ENCODE measurements around the gene MPP2. TPM values are rescaled to one million over a fixed set of nuclear protein-coding genes. Genes with fewer than 3 reads are reported as not detected.

Gene MPP2
- total and polyA plus RNA-seq, 9 of the 15 experiments (the other 6 are each of a cell fraction or from before 2014, with no cell fraction given): 0.04 to 1.0 (median 0.24) TPM

DNA sequence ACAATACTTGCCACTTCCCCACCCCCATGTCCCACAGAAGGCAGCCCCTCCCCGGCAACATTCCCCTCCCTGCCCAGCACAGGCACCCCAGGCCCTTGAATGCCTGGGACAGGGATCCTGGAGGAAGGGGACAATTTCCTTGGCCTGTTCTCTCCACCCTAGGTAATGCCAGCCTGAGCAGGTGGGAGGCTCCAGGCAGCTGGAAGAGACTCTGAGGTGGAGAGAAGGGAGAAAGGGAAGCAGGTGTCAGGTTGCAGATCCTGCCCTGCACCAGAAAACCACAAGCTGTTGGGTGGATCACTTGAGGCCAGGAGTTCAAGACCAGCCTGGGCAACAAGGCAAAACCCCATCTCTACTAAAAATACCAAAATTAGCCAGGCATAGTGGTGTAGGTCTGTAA, 8.9 kb downstream of the MPP2 start:
- no peaks in the 10 kb centered on the region for H3K36me3 ChIP-seq (ENCODE audit: control insufficient read depth, insufficient read depth, low read length)
- H3K4me3 ChIP-seq: no peak overlapping the region
- H2AFZ ChIP-seq (ENCODE audit: low read depth, low read length): no peak overlapping the region
- H3K9ac ChIP-seq (ENCODE audit: insufficient read depth in 1 of 2, low read depth in 2 of 2, low read length in 2 of 2): no peak overlapping the region
- no peak for ATAC-seq
- H3K4me2 ChIP-seq (ENCODE audit: insufficient read depth, low read length): no peak overlapping the region
- H3K27ac ChIP-seq (ENCODE audit: extremely low read depth, low read depth, low read length): no peak overlapping the region
- H3K4me1 ChIP-seq (replicated peaks in 1 of 2; ENCODE audit: control insufficient read depth in 2 of 2, insufficient read depth in 2 of 2, low read length in 2 of 2): peaks cover 4 to 12% of the 10 kb centered on the region in 2 experiments; a peak in 3 of 5 replicates
- DNase-seq (ENCODE audit: extremely low read depth in 1 of 4, low spot score in 3 of 4): no peak
- H3K79me2 ChIP-seq (ENCODE audit: control insufficient read depth, insufficient read depth, low read length): no peaks in the 10 kb centered on the region
- FAIRE-seq: no peak
- peaks cover 0 to 28% of the 10 kb centered on the region in 2 experiments; a peak in 3 of 5 replicates for H3K27me3 ChIP-seq (ENCODE audit: control insufficient read depth in 2 of 2, insufficient read depth in 2 of 2, low read length in 2 of 2)
- H4K20me1 ChIP-seq (replicated peaks; ENCODE audit: control insufficient read depth, insufficient read depth, low read length): 0 out of 2 replicates have a peak, but pooled peaks cover 3% of the 10 kb centered on the region
- H3K9me1 ChIP-seq (ENCODE audit: control insufficient read depth, insufficient read depth, low read length): peaks cover 4% of the 10 kb centered on the region
- WGBS (ENCODE audit: insufficient coverage, low coverage, missing lambda C conversion rate): no CpG with 5 or more reads among the region's 1 CpG
- intact Hi-C loops (cut with micrococcal nuclease) (no loop called here), in situ Hi-C loops (cut with MboI) (no loop called here)
- ChIA-PET CTCF (ENCODE audit: low intra/inter-chr PET ratio) (no interaction called here), POLR2A (interaction anchor here (0.7 to 1.2 kb wide), 4 partner anchors 10 to 471 kb away, joined by 3 read pairs; no protein-coding TSS in a partner anchor)
- TF ChIP-seq SIN3B (IDR thresholded peaks at IDR 0.05; ENCODE audit: low read depth) (no peak), BCL6 (CRISPR knock-in tag; IDR thresholded peaks at IDR 0.05) (no peak)
- TF ChIP-seq, protein P1, sequence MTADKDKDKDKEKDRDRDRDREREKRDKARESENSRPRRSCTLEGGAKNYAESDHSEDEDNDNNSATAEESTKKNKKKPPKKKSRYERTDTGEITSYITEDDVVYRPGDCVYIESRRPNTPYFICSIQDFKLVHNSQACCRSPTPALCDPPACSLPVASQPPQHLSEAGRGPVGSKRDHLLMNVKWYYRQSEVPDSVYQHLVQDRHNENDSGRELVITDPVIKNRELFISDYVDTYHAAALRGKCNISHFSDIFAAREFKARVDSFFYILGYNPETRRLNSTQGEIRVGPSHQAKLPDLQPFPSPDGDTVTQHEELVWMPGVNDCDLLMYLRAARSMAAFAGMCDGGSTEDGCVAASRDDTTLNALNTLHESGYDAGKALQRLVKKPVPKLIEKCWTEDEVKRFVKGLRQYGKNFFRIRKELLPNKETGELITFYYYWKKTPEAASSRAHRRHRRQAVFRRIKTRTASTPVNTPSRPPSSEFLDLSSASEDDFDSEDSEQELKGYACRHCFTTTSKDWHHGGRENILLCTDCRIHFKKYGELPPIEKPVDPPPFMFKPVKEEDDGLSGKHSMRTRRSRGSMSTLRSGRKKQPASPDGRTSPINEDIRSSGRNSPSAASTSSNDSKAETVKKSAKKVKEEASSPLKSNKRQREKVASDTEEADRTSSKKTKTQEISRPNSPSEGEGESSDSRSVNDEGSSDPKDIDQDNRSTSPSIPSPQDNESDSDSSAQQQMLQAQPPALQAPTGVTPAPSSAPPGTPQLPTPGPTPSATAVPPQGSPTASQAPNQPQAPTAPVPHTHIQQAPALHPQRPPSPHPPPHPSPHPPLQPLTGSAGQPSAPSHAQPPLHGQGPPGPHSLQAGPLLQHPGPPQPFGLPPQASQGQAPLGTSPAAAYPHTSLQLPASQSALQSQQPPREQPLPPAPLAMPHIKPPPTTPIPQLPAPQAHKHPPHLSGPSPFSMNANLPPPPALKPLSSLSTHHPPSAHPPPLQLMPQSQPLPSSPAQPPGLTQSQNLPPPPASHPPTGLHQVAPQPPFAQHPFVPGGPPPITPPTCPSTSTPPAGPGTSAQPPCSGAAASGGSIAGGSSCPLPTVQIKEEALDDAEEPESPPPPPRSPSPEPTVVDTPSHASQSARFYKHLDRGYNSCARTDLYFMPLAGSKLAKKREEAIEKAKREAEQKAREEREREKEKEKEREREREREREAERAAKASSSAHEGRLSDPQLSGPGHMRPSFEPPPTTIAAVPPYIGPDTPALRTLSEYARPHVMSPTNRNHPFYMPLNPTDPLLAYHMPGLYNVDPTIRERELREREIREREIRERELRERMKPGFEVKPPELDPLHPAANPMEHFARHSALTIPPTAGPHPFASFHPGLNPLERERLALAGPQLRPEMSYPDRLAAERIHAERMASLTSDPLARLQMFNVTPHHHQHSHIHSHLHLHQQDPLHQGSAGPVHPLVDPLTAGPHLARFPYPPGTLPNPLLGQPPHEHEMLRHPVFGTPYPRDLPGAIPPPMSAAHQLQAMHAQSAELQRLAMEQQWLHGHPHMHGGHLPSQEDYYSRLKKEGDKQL (CRISPR knock-in tag; IDR thresholded peaks at IDR 0.05; ENCODE audit: borderline replicate concordance): no peak
- no peaks in the 10 kb centered on the region for H3K9me3 ChIP-seq (replicated peaks; ENCODE audit: control insufficient read depth, insufficient read depth, low read depth, low read length)
- BruUV-seq (replicated peaks): no TSS peak

Measured in K562 (cell line).